HepG2 (cell line): Measurements from ENCODE around the gene ASAP2. TPM values are rescaled to one million over a fixed set of nuclear protein-coding genes. Genes with fewer than 3 reads are reported as not detected.

Experiments
- ATAC-seq: fragments of 200-7000 bp; cut with Tn5 transposase; 3 replicates; pipeline ENCODE4 v1.9.1; 2020; ENCODE audit warnings: mild to moderate bottlenecking, moderate library complexity
- BruUV-seq: library from RNA; stranded (reverse); fragments of 400-500 nt; replicated peaks from 2 replicates; lab custom pipeline; 2021; lab: Mats Ljungman, UMichigan
- CTCF ChIA-PET: fragments of 300-600 bp; formaldehyde crosslinking; extraction: SDS; loops from one replicate; lab custom pipeline; 2021; ENCODE audit warnings: low total read pairs, inconsistent platforms, low intra/inter-chr PET ratio; lab: Yijun Ruan, JAX
- POLR2A ChIA-PET: fragments of 350-600 bp; sonication (Branson Sonifier 250); formaldehyde crosslinking; loops from one replicate; lab custom pipeline; 2020; ENCODE audit warnings: antibody characterized with exemption, inconsistent platforms; lab: Yijun Ruan, JAX
- DNase-seq: peaks from one replicate; pipeline ENCODE4 v3.0.0-alpha.2; 2015; ENCODE audit warnings: low spot score
- FAIRE-seq: peaks from 3 replicates; lab custom pipeline; 2011; peaks lifted over from hg19 to GRCh38; lab: Jason Lieb, UNC
- H2AFZ ChIP-seq: one replicate; pipeline ENCODE4 v1.6.1; 2011; ENCODE audit warnings: low read length, inconsistent platforms
- H3K27ac ChIP-seq: fragments of 300-600 bp; 3 replicates; pipeline ENCODE4 v1.8.0; 2011; ENCODE audit warnings: mixed run types, mild to moderate bottlenecking, mixed read lengths, low read length, inconsistent platforms; ENCODE audit not compliant: insufficient read depth; ENCODE audit errors: extremely low read length
- H3K27me3 ChIP-seq, 2 experiments: fragments of 200-600 bp in 1 of 2; 2 replicates in 1 of 2; 3 replicates in 1 of 2; pipeline versions ENCODE4 v1.6.0 to v1.8.0; 2011; ENCODE audit warnings: low read length in 2 of 2, mild to moderate bottlenecking in 2 of 2, moderate library complexity in 2 of 2, inconsistent platforms in 1 of 2; ENCODE audit not compliant: insufficient read depth in 2 of 2, control insufficient read depth in 1 of 2
- H3K36me3 ChIP-seq, 2 experiments: fragments of 200-600 bp in 1 of 2; replicated peaks in 1 of 2; 2 replicates in 1 of 2; 3 replicates in 1 of 2; pipeline versions ENCODE4 v1.5.1 to v1.8.0; 2011; ENCODE audit warnings: low read length in 2 of 2, inconsistent platforms in 1 of 2; ENCODE audit not compliant: insufficient read depth in 2 of 2, control insufficient read depth in 1 of 2
- H3K4me1 ChIP-seq: 2 replicates; pipeline ENCODE4 v1.5.1; 2012; ENCODE audit warnings: low read length, inconsistent platforms; ENCODE audit not compliant: insufficient read depth
- H3K4me2 ChIP-seq: 2 replicates; pipeline ENCODE4 v1.6.0; 2011; ENCODE audit warnings: low read depth, low read length, inconsistent platforms
- H3K4me3 ChIP-seq, 3 experiments: fragments of 200-600 bp in 1 of 3; sonication (generic), shearing (Covaris generic) in 1 of 3; replicated peaks in 1 of 3; 2 replicates each; pipeline ENCODE4 v1.5.1; 2011 to 2016; ENCODE audit warnings: low read length in 3 of 3, inconsistent platforms in 2 of 3, low read depth in 2 of 3, mild to moderate bottlenecking in 2 of 3, control low read depth in 1 of 3, mixed read lengths in 1 of 3; ENCODE audit not compliant: insufficient read depth in 1 of 3
- H3K79me2 ChIP-seq: one replicate; pipeline ENCODE4 v1.6.1; 2011; ENCODE audit warnings: low read length, inconsistent platforms; ENCODE audit not compliant: insufficient read depth
- H3K9ac ChIP-seq: 2 replicates; pipeline ENCODE4 v1.6.0; 2011; ENCODE audit warnings: mild to moderate bottlenecking, low read depth, low read length, inconsistent platforms; ENCODE audit not compliant: insufficient read depth
- H3K9me3 ChIP-seq: 2 replicates; pipeline ENCODE4 v1.5.1; 2012; ENCODE audit warnings: mild to moderate bottlenecking, low read length
- H4K20me1 ChIP-seq: 2 replicates; pipeline ENCODE4 v1.6.0; 2011; ENCODE audit warnings: inconsistent platforms, mild to moderate bottlenecking, low read length, moderate library complexity; ENCODE audit not compliant: insufficient read depth
- CAMTA2 ChIP-seq: sonication (generic); formaldehyde crosslinking; IDR thresholded peaks from 2 replicates; pipeline ENCODE4 v1.4.0; 2020; ENCODE audit warnings: mild to moderate bottlenecking, missing genetic modification reagents, borderline replicate concordance
- JUNB ChIP-seq: sonication (generic); formaldehyde crosslinking; IDR thresholded peaks from 2 replicates; pipeline ENCODE4 v1.8.0; 2022; ENCODE audit warnings: missing genetic modification reagents, mild to moderate bottlenecking, borderline replicate concordance
- KLF9 ChIP-seq: IDR thresholded peaks from 2 replicates; pipeline ENCODE4 v1.6.1; 2016; ENCODE audit warnings: low read depth
- NFKB2 ChIP-seq: sonication (generic); formaldehyde crosslinking; IDR thresholded peaks from 2 replicates; pipeline ENCODE4 v1.4.0; 2020; ENCODE audit warnings: missing genetic modification reagents, borderline replicate concordance
- NKX3-1 ChIP-seq: sonication (generic); formaldehyde crosslinking; IDR thresholded peaks from 2 replicates; pipeline ENCODE4 v1.5.0; 2020; ENCODE audit warnings: missing genetic modification reagents
- NR1H2 ChIP-seq: sonication (generic); formaldehyde crosslinking; IDR thresholded peaks from 2 replicates; pipeline ENCODE4 v1.8.1; 2022; ENCODE audit warnings: low read depth, missing genetic modification reagents, borderline replicate concordance
- POGZ ChIP-seq: sonication (generic); formaldehyde crosslinking; IDR thresholded peaks from 2 replicates; pipeline ENCODE4 v1.4.0; 2020; ENCODE audit warnings: mild to moderate bottlenecking, missing genetic modification reagents
- RELA ChIP-seq: sonication (generic); formaldehyde crosslinking; IDR thresholded peaks from 2 replicates; pipeline ENCODE4 v1.4.0; 2020; ENCODE audit warnings: missing genetic modification reagents
- TBP ChIP-seq: sonication (generic); formaldehyde crosslinking; IDR thresholded peaks from 2 replicates; pipeline ENCODE4 v1.5.0; 2020; ENCODE audit warnings: missing genetic modification reagents
- YEATS2 ChIP-seq: sonication (generic); formaldehyde crosslinking; IDR thresholded peaks from 2 replicates; pipeline ENCODE4 v1.4.0; 2020; ENCODE audit warnings: missing genetic modification reagents, borderline replicate concordance
- ZKSCAN8 ChIP-seq: IDR thresholded peaks from 2 replicates; pipeline ENCODE4 v1.6.1; 2016; ENCODE audit warnings: borderline replicate concordance, missing genetic modification reagents, missing compliant biosample characterization
- ZNF251 ChIP-seq: sonication (generic); formaldehyde crosslinking; IDR thresholded peaks from 2 replicates; pipeline ENCODE4 v1.9.0; 2021; ENCODE audit warnings: mild to moderate bottlenecking, missing genetic modification reagents
- ZNF335 ChIP-seq: sonication (generic); formaldehyde crosslinking; IDR thresholded peaks from 2 replicates; pipeline ENCODE4 v1.4.0; 2020; ENCODE audit warnings: missing genetic modification reagents
- ZNF337 ChIP-seq: sonication (generic); formaldehyde crosslinking; IDR thresholded peaks from 2 replicates; pipeline ENCODE4 v1.5.1; 2020; ENCODE audit warnings: missing genetic modification reagents, low read depth, mild to moderate bottlenecking, borderline replicate concordance
- ZNF543 ChIP-seq: sonication (generic); formaldehyde crosslinking; IDR thresholded peaks from 2 replicates; pipeline ENCODE4 v1.4.0; 2020; ENCODE audit warnings: mild to moderate bottlenecking, missing genetic modification reagents
- ZNF564 ChIP-seq: sonication (generic); formaldehyde crosslinking; IDR thresholded peaks from 2 replicates; pipeline ENCODE4 v1.8.1; 2023; ENCODE audit warnings: mild to moderate bottlenecking, missing genetic modification reagents
- WGBS: methylation state at CpG from one replicate; pipeline ENCODE4 v1.1.6; 2017; ENCODE audit warnings: low lambda C conversion rate; 5-methylcytosine and 5-hydroxymethylcytosine counted together
- in situ Hi-C: cut with HindIII; loops from 2 replicates; pipeline ENCODE4 v1.10.0; 2017; ENCODE audit warnings: low pct_unique_long_range_greater_than_20kb; ENCODE audit not compliant: extremely low pct_ligation_motif_present
- intact Hi-C: fragments of 100-400 bp; cut with micrococcal nuclease; formaldehyde crosslinking; loops from one replicate; pipeline ENCODE4 v1.10.0; 2022; ENCODE audit not compliant: unreplicated experiment
- polyA plus RNA-seq, 8 experiments: library from polyadenylated mRNA; depleted of rRNA in 3 of 8; stranded (reverse) in 7 of 8; unstranded in 1 of 8; fragments of >200 nt; fragmentation: Illumina TruSeq in 4 of 8; extraction: Trizol in 4 of 8; gene quantifications; 2 replicates each; pipeline versions ENCODE4 v1.2.1 to v1.2.3, GENCODE V29; 2011 to 2016; ENCODE audit warnings: low read depth in 4 of 8, missing spikeins in 1 of 8, mixed read lengths in 1 of 8; ENCODE audit not compliant: insufficient read depth in 1 of 8
- total RNA-seq, 5 experiments: library from RNA; depleted of rRNA; stranded (reverse); fragments of >200 nt; fragmentation: Illumina TruSeq; extraction: Trizol; gene quantifications; 2 replicates each; pipeline ENCODE4 v1.2.3, GENCODE V29; 2016; ENCODE audit warnings: low read depth in 1 of 5
- TF ChIP-seq, protein P1 (sequence below): sonication (generic); formaldehyde crosslinking; IDR thresholded peaks from 2 replicates; pipeline ENCODE4 v1.5.1; 2020; ENCODE audit warnings: mild to moderate bottlenecking, missing genetic modification reagents, borderline replicate concordance
- TF ChIP-seq, protein P2 (sequence below): sonication (generic); formaldehyde crosslinking; IDR thresholded peaks from 2 replicates; pipeline ENCODE4 v1.5.0; 2020; ENCODE audit warnings: mild to moderate bottlenecking, missing genetic modification reagents

The ASAP2 gene
- total and polyA plus RNA-seq, 2 of the 13 experiments (the other 11 are each of a cell fraction or from before 2014, with no cell fraction given), result 7.3 to 22.3 TPM

DNA sequence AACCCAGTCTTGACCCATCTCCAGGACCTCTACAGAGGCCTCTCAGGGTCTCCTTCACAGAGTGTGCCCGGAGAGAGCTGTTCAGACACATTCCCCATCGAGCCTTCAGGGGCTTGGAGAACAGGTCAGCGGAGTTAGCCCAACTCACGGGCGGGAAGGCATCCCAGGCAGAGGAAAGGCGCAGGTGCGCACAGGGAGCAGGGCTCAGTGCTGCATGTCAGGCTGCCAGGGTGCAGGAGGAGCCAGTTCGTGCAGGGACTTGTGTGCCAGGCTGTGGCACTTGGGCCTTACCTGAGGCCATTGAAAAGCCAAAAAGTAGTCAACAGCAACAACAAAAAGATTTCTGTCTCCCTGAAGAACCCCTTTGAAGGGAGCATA is 112.7 kb downstream of the ASAP2 start:
- no peak overlapping the region for H3K9ac ChIP-seq
- H3K4me2 ChIP-seq, result no peak overlapping the region
- DNase-seq (no peak), ATAC-seq (no peak; the same call in 2 of the 3 replicates), FAIRE-seq (no peak)
- intact Hi-C loops (no loop called here), in situ Hi-C loops (no loop called here)
- H2AFZ ChIP-seq, result no peak overlapping the region
- H3K27me3 ChIP-seq, result no peaks in the 10 kb centered on the region
- WGBS, result 96% methylated on average over 8 of the region's 8 CpGs
- H3K27ac ChIP-seq, result no peak overlapping the region
- no peaks in the 10 kb centered on the region for H4K20me1 ChIP-seq
- no peaks in the 10 kb centered on the region for H3K4me1 ChIP-seq
- no peaks in the 10 kb centered on the region for H3K79me2 ChIP-seq
- no peak overlapping the region for H3K4me3 ChIP-seq
- ChIA-PET CTCF (no interaction called here), POLR2A (no interaction called here)
- peaks cover 10 to 32% of the 10 kb centered on the region in 2 experiments for H3K36me3 ChIP-seq
- BruUV-seq, result no TSS peak
- no peak for TF ChIP-seq JUNB (CRISPR knock-in tag)
- no peak for TF ChIP-seq ZNF337 (CRISPR knock-in tag)
- TF ChIP-seq, protein P1, sequence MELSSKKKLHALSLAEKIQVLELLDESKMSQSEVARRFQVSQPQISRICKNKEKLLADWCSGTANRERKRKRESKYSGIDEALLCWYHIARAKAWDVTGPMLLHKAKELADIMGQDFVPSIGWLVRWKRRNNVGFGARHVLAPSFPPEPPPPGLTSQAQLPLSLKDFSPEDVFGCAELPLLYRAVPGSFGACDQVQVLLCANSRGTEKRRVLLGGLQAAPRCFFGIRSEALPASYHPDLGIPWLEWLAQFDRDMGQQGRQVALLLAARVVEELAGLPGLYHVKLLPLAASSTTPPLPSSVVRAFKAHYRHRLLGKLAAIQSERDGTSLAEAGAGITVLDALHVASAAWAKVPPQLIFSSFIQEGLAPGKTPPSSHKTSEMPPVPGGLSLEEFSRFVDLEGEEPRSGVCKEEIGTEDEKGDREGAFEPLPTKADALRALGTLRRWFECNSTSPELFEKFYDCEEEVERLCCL (CRISPR knock-in tag), result no peak
- no peak for TF ChIP-seq NKX3-1 (CRISPR knock-in tag)
- TF ChIP-seq CAMTA2 (CRISPR knock-in tag), result no peak
- no peak for TF ChIP-seq RELA
- no peak for TF ChIP-seq NFKB2
- no peak for TF ChIP-seq ZNF564 (CRISPR knock-in tag)
- H3K9me3 ChIP-seq, result no peaks in the 10 kb centered on the region

DNA sequence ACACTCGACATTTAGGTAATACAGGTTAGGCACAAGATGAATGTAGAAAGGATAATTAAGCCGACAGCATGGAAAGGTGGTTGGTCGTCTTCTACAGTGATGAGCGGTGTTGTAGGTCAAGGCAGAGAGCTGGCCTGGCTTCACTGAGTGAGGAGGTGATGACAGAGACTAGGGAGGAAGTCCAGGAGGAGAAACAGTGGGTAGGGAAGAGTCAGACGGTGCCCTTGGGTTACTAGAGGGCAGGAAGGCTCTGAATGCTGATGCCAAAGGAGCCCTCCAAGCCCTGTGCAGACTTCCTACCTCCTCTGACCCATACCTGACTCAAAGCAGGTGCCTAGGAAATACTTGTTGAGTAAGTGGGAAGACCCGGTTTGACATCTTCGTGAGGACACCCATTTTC is 116.0 kb downstream of the ASAP2 start:
- no peak overlapping the region for H3K4me2 ChIP-seq
- BruUV-seq, result no TSS peak
- no peak for FAIRE-seq
- no peaks in the 10 kb centered on the region for H3K9me3 ChIP-seq
- H3K27ac ChIP-seq, result no peak overlapping the region
- H3K36me3 ChIP-seq, result peaks cover 10 to 33% of the 10 kb centered on the region in 2 experiments
- H3K9ac ChIP-seq, result no peak overlapping the region
- no peak for ATAC-seq
- intact Hi-C loops, result no loop called here
- TF ChIP-seq ZNF543 (CRISPR knock-in tag) (no peak), ZNF335 (no peak), ZKSCAN8 (CRISPR knock-in tag) (no peak), YEATS2 (CRISPR knock-in tag) (no peak), ZNF251 (CRISPR knock-in tag) (no peak), POGZ (no peak), NR1H2 (no peak), KLF9 (CRISPR knock-in tag) (no peak), TBP (CRISPR knock-in tag) (no peak)
- TF ChIP-seq, protein P2, sequence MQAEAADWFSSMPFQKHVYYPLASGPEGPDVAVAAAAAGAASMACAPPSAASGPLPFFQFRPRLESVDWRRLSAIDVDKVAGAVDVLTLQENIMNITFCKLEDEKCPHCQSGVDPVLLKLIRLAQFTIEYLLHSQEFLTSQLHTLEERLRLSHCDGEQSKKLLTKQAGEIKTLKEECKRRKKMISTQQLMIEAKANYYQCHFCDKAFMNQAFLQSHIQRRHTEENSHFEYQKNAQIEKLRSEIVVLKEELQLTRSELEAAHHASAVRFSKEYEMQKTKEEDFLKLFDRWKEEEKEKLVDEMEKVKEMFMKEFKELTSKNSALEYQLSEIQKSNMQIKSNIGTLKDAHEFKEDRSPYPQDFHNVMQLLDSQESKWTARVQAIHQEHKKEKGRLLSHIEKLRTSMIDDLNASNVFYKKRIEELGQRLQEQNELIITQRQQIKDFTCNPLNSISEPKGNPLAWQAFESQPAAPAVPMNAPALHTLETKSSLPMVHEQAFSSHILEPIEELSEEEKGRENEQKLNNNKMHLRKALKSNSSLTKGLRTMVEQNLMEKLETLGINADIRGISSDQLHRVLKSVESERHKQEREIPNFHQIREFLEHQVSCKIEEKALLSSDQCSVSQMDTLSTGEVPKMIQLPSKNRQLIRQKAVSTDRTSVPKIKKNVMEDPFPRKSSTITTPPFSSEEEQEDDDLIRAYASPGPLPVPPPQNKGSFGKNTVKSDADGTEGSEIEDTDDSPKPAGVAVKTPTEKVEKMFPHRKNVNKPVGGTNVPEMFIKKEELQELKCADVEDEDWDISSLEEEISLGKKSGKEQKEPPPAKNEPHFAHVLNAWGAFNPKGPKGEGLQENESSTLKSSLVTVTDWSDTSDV (CRISPR knock-in tag), result no peak
- TF ChIP-seq, all 625 proteins: peak for 0
- no peaks in the 10 kb centered on the region for H3K79me2 ChIP-seq
- H4K20me1 ChIP-seq, result no peaks in the 10 kb centered on the region
- DNase-seq, result no peak
- no peak overlapping the region for H3K4me3 ChIP-seq
- in situ Hi-C loops, result no loop called here
- no peak overlapping the region for H2AFZ ChIP-seq
- POLR2A ChIA-PET, result no interaction called here
- CTCF ChIA-PET, result no interaction called here
- 89% methylated on average over 7 of the region's 7 CpGs for WGBS
- peaks cover 11% of the 10 kb centered on the region for H3K4me1 ChIP-seq
- no peaks in the 10 kb centered on the region for H3K27me3 ChIP-seq
